Large intestine (tissue), 3 donors: ENCODE results near the gene MINK1. TPM values are rescaled to one million over a fixed set of nuclear protein-coding genes. Genes with fewer than 3 reads are reported as not detected.
A peak's percentile ranks its signal among the peaks of the same experiment; 100 is the strongest.

ENCODE experiments used
- DNase-seq, 2 donors: peaks; one replicate each; pipeline versions ENCODE4 v3.0.0 to v3.0.0-alpha.2; 2013
- H3K27ac ChIP-seq: one replicate; pipeline ENCODE4 v1.5.1; 2013; ENCODE audit warnings: low read length
- H3K27me3 ChIP-seq: 2 replicates; pipeline ENCODE4 v1.6.1; 2013; ENCODE audit warnings: low read length; ENCODE audit not compliant: control insufficient read depth, insufficient read depth
- H3K36me3 ChIP-seq: 2 replicates; pipeline ENCODE4 v1.6.1; 2013; ENCODE audit warnings: low read length; ENCODE audit not compliant: control insufficient read depth, insufficient read depth
- H3K4me1 ChIP-seq: one replicate; pipeline ENCODE4 v1.6.1; 2013; ENCODE audit warnings: low read length; ENCODE audit not compliant: control insufficient read depth, insufficient read depth
- H3K4me3 ChIP-seq: one replicate; pipeline ENCODE4 v1.5.1; 2013; ENCODE audit warnings: low read length
- H3K9me3 ChIP-seq: one replicate; pipeline ENCODE4 v1.6.1; 2013; ENCODE audit warnings: mild to moderate bottlenecking, low read depth, low read length, moderate library complexity; ENCODE audit not compliant: control insufficient read depth
- WGBS: methylation state at CpG from one replicate; pipeline ENCODE4 v1.1.5; 2013; ENCODE audit warnings: low lambda C conversion rate; ENCODE audit not compliant: insufficient coverage; 5-methylcytosine and 5-hydroxymethylcytosine counted together
- polyA plus RNA-seq: library from polyadenylated mRNA; unstranded; fragments of 120-200 nt; gene quantifications from one replicate; pipeline ENCODE4 v1.2.1, GENCODE V29; 2013

MINK1 gene
- polyA plus RNA-seq, 1 donor, result 103 TPM

DNA sequence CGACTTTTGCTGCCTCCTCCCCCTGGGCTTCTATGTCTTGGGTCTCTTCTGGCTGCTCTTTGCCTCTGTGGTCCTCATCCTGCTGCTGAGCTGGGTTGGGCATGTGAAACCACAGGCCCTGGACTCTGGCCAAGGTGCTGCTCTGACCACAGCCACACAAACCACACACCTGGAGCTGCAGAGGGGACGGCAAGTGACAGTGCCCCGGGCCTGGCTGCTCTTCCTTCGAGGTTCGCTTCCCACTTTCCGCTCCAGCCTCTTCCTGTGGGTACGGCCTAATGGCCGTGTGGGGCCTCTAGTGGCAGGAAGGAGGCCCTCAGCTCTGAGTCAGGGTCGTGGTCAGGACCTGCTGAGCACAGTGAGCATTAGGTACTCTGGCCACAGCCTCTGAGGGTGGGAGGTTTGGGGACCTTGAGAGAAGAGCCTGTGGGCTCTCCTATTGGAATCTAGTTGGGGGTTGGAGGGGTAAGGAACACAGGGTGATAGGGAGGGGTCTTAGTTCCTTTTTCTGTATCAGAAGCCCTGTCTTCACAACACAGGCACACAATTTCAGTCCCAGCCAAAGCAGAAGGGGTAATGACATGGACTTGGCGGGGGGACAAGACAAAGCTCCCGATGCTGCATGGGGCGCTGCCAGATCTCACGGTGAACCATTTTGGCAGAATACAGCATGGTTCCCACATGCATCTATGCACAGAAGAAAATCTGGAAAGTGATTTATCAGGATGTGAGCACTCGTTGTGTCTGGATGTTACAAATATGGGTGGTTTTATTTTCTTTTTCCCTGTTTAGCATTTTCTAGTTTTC, 101.2 kb downstream of the MINK1 start:
- H3K9me3 ChIP-seq, result no peaks in the 10 kb centered on the region
- H3K4me3 ChIP-seq, result no peak overlapping the region
- no CpG with 5 or more reads among the region's 14 CpGs for WGBS
- H3K27ac ChIP-seq, result no peak overlapping the region
- H3K4me1 ChIP-seq, result peaks cover 21% of the 10 kb centered on the region
- peaks cover 26% of the 10 kb centered on the region for H3K36me3 ChIP-seq
- peak in 1 of 2 donors; percentile 26 for DNase-seq
- no peaks in the 10 kb centered on the region for H3K27me3 ChIP-seq

DNA sequence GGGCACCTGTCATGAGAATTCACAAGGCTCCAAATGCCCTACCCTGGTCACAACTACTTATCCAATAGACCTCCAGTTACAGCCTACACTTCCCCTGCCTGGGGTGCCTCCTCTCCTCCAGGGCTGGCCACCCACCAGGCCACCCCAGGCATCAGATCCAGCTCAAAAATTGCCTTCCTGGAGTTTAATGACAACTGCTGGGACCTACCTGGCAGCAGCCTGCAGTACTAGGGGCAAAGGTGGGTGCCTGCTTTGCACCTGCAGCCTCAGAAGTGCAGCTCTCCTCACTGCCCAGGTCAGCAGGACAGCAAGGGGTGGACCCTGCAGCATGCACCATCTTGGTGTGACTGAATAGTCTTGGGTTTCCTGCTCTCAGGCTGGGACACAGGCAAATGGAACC, 102.5 kb downstream of the MINK1 start:
- Histone ChIP-seq H3K4me1 (peaks cover 21% of the 10 kb centered on the region), H3K4me3 (no peak overlapping the region), H3K27ac (no peak overlapping the region), H3K9me3 (no peaks in the 10 kb centered on the region), H3K27me3 (no peaks in the 10 kb centered on the region), H3K36me3 (peaks cover 26% of the 10 kb centered on the region)
- DNase-seq, result no peak

DNA sequence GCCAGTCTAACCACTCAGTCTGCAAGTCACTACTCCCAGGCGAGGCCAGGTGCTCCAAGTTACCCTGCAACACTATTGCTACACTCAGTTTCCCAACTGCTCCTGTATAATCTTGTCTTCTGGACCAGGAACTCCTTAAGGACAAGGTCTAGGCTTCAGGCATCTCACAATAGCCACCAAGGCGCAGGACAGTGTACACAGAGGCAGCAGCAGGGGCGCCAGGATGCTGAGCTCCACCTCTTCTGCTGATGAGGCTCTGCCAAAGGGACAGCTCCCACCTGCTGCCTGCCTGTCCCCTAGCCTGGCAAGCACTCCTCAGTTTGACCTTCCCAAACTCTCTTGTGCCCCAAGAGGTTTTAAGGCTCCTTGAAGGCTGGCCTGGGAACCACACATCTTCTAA, 103.3 kb downstream of the MINK1 start:
- Histone ChIP-seq H3K36me3 (peaks cover 26% of the 10 kb centered on the region), H3K4me3 (no peak overlapping the region), H3K27ac (no peak overlapping the region), H3K4me1 (peaks cover 25% of the 10 kb centered on the region), H3K9me3 (no peaks in the 10 kb centered on the region), H3K27me3 (no peaks in the 10 kb centered on the region)
- no peak for DNase-seq
- WGBS, result no CpG with 5 or more reads among the region's 3 CpGs

DNA sequence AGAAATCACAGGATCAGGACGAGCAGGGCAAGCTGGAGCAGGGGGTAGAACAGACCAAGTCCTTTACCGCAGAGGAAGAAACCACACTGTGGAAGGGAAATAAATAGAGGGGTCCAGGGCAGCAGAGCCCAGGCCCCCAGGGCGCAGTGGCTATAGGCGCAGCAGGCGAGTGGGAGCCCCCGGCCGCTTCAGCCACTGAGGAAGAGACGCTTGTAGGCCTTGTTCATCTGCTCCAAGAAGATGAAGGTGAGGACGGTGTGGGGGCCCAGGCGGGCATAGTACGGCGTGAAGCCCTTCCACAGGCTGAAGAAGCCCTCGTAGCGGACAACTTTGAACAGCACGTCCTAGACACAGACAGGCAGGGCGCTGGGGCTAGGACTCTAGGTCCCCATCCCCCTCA, 104.4 kb downstream of the MINK1 start:
- Histone ChIP-seq H3K9me3 (no peaks in the 10 kb centered on the region), H3K27ac (no peak overlapping the region), H3K4me1 (peaks cover 34% of the 10 kb centered on the region), H3K36me3 (peaks cover 34% of the 10 kb centered on the region), H3K4me3 (no peak overlapping the region), H3K27me3 (no peaks in the 10 kb centered on the region)
- no CpG with 5 or more reads among the region's 16 CpGs for WGBS
- DNase-seq, result no peak

DNA sequence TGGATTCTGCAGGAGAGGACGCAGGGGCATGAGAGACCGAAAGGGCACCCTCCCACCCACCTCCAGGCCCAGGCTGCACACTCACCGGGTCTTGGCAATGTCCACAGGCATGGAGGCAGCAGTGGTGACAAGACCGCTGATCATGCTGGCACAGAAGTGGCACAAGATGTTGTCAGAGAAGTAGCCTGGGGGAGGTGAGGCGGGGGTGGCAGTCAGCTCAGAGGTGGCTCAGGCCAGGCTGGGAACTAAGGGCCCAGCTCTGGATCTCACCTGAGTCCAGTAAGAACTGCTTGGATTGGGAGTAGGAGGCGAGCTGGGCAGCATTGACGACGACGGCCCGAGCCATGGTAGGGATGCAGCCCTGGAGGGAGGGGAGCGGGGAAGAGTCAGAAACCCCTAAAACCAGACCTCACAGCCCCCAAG, 104.9 kb downstream of the MINK1 start:
- no CpG with 5 or more reads among the region's 11 CpGs for WGBS
- DNase-seq, result no peak
- Histone ChIP-seq H3K9me3 (no peaks in the 10 kb centered on the region), H3K27ac (no peak overlapping the region), H3K36me3 (peaks cover 39% of the 10 kb centered on the region), H3K4me3 (no peak overlapping the region), H3K27me3 (no peaks in the 10 kb centered on the region), H3K4me1 (peaks cover 34% of the 10 kb centered on the region)

DNA sequence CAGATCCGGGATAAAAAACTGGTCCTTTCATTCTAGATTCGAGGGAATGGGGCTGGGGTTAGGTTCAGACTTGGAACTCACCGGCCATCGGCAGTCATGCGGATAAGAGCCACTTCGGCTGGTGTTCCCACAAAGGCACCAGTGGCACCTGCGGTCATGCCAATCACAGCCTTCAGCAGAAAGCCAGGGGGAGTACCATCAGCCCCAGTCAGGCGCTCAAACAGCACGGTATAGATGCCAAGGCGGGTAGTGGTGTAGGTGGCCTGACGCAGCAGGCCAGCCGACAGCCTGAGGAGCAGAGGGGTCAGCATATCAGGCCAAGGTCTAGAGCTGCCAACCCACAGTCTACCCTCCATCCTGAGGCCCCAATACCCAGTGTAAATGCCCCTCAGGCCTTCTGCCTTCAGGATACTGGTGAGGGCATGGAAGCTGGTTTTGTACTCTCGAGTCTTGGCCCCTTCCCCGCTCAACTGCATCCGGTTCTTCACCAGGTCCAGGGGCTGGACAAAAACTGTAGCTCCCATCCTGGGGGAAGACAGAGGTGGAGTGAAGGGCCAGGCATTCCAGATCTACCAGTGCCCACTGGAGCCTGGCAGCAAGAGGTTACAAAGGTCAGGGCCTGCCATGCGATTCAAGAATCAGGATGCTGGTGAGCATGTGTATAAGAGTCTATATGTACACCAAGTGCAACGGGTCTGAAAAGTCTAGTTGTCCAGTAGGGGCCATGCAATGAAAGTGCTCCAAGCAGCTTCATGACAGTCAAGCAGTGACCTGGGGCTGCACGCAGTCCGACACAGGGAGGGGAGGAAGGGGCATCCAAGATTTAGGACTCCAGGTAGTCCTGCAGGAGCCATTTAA, 105.8 kb downstream of the MINK1 start:
- no CpG with 5 or more reads among the region's 19 CpGs for WGBS
- peaks cover 48% of the 10 kb centered on the region for H3K36me3 ChIP-seq

DNA sequence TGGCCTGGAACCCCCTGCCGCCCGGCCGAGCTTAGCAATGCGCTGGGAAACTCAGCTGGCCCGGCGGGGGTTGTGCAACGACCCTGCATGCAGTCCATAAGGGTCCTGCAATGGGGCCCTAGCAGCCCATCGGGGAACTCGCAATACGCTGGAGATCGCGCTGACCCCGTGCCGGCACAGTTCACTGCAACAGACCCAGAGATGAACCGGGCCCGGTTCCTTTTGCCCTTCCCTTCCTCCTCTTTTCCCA, 106.3 kb downstream of the MINK1 start:
- peaks cover 53% of the 10 kb centered on the region for H3K36me3 ChIP-seq
- peaks cover 28% of the 10 kb centered on the region for H3K4me1 ChIP-seq
- WGBS, result no CpG with 5 or more reads among the region's 16 CpGs

More for the DNA sequence above, 105.8 kb downstream of the MINK1 start:
- peak overlapping the region; percentile 83 for H3K4me3 ChIP-seq
- DNase-seq, result peak in 1 of 2 donors; percentile 32
- H3K9me3 ChIP-seq, result no peaks in the 10 kb centered on the region
- no peaks in the 10 kb centered on the region for H3K27me3 ChIP-seq
- H3K4me1 ChIP-seq, result peaks cover 33% of the 10 kb centered on the region
- peak overlapping the region; percentile 89 for H3K27ac ChIP-seq

DNA sequence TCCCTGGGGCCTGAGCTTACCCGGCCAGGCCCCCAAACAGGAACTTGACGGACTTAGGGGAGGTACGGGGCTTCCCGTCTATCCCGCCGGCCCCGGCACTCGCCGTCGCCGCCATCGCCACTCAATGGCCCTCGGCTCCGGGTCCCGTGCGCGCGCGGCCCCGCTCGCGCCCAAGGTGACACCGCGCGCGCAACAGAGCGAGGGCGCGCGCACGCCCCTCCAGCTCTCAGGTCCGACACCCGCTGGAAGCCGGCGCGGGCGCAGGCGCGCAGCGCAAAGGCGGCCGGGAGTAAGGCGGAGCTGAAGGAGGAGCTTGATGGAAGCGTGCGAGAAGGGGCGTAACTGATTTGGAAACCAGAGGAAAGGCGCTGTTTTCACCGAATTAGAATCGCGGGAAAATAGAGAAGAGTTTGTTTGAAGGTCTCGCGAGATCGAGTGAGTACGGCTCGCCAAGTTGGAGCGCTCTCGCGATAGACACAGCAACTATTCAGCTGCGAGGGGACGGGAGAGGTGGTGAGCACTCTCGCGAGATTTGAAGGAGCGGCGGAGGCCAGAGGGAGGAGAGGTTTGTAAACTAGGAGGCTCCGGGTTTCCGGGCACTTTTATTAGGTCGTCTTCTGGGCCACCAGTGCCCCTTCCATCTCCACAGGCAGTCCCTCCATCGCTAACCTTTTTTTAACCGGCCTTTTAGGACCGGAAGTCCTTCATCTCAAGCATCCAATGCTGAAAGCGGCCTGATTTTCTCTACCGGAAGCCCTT, 106.8 kb downstream of the MINK1 start, which contains the start of the genes RNF167 and SLC25A11:
Gene RNF167 (plus strand): TSS at position 473 of the 759 bp plus-strand sequence. CDS start 642 bp downstream, outside the sequence.
Gene SLC25A11 (minus strand): TSS at position 251 of the 759 bp plus-strand sequence. CDS start 136 bp downstream, at position 115.
- Histone ChIP-seq H3K27me3 (no peaks in the 10 kb centered on the region), H3K4me1 (peaks cover 31% of the 10 kb centered on the region), H3K27ac (peak within 1 kb of the TSS; percentile 98), H3K36me3 (peaks cover 58% of the 10 kb centered on the region), H3K4me3 (peak within 1 kb of the TSS; percentile 83), H3K9me3 (no peaks in the 10 kb centered on the region)
- DNase-seq, result peak; percentile 99 to 100
- no CpG with 5 or more reads among the region's 72 CpGs for WGBS

More for the DNA sequence above, 106.3 kb downstream of the MINK1 start:
- peak overlapping the region; percentile 89 for H3K27ac ChIP-seq
- no peaks in the 10 kb centered on the region for H3K9me3 ChIP-seq
- H3K27me3 ChIP-seq, result no peaks in the 10 kb centered on the region
- DNase-seq, result no peak
- peak overlapping the region; percentile 83 for H3K4me3 ChIP-seq

DNA sequence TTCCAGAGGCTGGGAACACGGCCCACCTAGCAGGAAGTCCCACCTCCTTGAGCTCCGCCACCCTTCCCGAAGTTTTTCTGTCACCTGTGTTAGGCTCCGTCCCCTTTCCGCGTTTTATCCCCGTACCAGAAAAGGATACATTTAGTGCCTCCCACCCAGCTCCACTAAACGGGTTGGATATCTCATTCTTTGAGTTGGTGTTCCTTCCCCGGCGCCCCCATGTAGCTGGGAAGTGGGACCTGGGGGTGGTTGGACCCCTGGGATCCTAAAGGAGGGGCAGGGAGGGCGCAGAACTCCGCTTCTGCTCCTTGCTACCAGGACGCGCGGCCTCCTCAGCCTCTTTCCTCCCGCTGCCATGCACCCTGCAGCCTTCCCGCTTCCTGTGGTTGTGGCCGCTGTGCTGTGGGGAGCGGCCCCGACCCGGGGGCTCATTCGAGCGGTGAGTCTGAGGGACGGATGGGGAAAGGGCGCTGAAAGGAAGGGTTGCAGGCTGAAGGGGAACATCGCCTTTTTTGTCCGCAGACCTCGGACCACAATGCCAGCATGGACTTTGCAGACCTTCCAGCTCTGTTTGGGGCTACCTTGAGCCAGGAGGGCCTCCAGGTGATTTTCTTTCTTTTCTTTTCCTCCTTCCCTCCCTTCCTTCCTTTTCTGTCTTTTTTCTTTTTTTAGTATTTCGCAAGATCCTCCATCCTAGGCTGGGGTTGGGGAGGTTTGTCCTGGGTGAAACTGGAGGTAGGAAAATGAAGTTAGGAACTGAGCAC, 107.6 kb downstream of the MINK1 start:
- peak overlapping the region; percentile 83 for H3K4me3 ChIP-seq
- DNase-seq, result no peak
- H3K9me3 ChIP-seq, result no peaks in the 10 kb centered on the region
- no peaks in the 10 kb centered on the region for H3K27me3 ChIP-seq
- H3K36me3 ChIP-seq, result peaks cover 66% of the 10 kb centered on the region
- H3K27ac ChIP-seq, result peak overlapping the region; percentile 98
- peaks cover 39% of the 10 kb centered on the region for H3K4me1 ChIP-seq
- WGBS, result 6% methylated on average over 5 of the region's 29 CpGs
